Measurements from ENCODE around the gene TBL1X.

TBL1X gene

DNA sequence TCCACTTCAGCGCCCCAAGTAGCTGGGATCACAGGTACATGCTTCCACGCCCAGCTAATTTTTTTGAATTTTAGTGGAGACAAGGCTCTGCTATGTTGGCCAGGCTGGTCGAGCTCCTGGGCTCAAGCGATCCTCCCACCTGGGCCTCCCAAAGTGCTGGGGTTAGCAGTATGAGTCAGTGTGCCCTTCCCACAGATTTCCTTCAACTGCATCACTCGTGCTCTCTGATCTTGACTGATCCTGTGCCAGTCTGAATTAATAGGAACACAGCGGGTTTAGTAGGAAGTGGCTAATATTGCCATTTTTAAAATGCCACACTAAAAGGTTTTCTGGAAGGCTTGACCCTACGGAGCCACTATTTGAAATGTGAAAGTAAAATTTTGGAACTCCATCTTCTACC lies 317.1 kb downstream of the TBL1X start:
- no peak for DNase-seq

DNA sequence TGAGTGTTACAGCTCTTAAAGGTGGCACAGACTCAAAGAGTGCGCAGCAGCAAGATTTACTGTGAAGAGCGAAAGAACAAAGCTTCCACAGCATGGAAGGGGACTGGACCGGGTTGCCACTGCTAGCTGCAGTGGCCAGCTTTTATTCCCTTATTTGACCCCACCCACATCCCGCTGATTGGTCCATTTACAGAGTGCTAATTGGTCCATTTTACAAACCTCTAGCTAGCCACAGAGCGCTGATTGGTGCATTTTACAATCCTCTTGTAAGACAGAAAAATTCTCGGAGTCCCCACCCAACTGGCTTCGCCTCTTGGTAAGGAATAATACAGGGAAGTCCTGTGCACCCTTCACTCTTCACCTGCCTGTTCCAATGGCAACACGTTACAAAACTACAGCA lies 319.5 kb downstream of the TBL1X start:
- no peak for DNase-seq

DNA sequence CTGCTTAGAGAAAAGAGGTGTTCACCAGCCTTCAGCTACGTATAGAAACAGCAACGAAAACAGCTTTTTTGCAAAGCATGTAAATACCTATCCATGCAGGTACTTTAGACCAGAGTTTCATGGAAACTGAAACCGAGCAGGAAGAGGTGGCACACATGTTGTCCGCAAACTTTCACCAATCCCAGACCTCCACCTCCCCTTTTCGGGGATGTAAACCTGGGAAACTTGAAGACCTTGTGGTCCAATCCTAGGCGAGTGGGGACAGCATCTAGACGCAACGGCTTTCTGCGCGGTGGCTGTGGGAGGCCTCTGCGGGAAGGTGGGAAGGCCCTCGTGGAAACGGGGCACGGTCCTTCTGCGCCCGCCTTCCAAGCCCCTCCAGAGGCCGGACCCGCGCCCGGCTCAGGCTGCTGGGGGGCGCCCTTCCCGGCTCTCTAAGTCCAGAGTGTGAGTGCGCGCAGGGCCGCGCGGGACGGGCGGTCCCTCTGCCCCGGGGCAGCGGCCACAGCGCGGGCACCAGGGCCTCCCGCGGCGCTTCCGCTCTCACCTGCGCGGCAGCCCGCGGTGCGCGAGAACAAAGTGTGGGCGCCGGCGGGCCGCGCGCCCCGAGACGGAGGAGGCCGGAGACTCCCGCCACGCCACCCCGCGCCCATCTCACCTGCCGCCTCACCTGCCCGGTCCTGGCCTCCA lies 320.5 kb downstream of the TBL1X start:
- no peak for DNase-seq

DNA sequence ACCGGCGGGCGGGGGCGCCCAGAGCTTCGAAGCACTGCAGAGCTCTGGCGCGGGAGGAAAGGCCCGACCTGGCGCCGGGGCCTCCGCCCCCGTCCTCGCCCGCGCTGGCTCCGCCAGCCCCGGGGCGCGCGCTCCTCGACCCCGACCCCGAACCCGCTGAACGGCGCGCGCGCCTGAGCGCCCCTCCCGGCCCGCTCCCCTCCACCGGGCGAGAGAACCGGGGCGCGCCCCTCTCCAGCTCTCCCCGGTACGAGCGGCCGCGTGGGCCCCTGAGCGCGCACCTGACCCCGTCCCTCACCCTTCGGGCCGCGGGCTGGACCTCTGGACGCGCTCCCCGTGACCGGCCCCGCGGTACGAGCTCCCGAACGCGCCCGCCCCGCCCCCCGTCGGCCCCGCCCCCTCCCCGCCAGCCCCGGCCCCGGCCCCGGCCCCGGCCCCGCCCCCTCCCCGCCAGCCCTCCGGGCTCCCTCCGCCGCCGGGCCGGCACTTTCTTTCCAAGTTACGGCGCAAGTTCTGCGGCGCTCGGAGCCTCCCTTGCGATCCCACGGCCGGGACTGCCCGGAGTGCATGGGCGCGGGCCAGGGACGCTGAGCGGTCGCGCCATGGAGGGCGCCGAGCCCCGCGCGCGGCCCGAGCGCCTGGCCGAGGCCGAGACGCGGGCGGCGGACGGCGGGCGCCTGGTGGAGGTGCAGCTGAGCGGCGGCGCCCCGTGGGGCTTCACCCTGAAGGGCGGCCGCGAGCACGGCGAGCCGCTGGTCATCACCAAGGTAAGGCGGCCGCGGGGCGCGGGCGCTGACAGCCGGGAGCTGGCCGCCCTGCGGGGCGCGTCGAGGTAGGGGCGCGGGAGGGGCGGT lies 321.3 kb downstream of the TBL1X start, which contains the start of gene SHROOM2:
Gene SHROOM2 (plus strand): TSS at position 486 of the 854 bp plus-strand sequence. CDS start 117 bp downstream, at position 603.
- no peak for DNase-seq

DNA sequence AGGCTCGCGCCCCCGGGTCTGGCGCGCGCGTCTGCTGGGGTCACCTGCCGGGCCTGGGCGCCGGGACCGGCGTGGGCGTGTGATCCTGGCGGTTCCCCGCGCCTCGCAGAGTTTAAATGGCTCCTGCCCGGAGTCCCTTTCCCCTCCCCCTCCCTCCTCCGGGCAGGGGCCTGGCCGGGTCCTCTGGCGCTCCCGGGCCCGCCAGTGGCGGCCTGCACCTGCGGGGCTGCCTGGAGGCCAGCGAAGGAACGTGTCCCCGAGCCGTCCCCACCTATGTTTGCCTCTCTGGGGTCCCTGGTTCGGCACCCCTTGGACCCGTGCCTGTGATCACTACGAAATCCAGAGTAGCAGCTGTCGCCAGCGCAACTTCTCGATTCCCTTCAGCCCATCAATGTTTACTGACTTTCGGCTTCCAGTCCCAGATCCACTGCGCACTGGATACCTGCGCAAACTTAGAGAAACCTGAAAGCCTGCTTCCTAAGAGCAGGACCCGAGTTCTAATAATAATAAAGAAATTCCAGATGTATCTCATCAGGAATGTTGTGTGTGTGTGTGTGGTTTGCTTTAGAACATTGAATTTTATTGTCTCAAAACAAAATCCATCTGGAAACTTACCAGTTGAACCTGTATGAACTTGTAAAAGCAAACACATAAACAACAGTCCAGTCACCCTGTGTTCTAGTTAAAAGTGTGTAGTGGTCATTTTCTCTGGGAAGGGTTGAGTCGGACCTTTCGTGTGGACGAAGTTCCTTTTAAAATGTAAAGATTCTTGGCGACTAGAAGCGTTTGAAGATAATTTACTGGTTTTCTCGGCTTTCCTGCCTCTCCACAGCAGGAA lies 322.2 kb downstream of the TBL1X start:
- no peak for DNase-seq

DNA sequence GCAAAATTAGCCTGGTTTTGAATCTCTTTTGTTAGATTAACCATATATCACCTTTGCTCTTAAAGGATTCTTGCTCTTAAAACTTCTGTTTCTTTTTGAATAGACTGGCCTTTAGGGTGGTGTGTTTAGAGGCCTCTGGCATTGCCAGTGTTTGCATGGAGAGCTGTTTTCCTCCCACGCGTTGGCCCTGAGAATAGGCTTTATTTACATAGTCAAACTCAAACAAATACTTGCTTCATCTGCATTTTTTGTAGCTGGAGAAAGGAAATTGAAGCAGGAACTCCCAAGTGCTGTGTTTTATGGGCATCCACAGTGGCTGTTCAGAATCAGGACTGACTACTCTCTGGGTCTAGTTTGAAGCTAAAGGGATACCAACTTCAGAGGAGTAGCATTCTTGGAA lies 324.1 kb downstream of the TBL1X start:
- no peak for DNase-seq

DNA sequence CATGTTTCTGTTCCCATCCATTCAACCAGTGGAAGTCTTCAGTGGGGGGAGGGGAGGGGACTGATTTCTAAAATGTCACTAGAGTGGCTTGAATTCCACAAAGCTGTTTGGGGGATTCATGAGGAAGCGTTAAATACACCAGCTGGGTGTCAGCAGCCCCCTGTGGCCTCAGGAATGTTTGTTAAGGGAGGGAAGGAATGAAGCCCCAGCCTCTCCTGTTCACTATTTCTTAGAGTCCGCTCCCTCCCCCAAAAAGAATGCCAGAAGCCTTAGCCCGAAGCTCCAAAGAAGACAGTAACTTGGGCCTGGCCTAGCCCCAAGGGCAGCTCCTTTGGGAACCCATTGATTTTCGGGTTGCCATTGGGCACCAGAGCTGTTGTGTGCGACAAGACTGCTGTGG lies 324.7 kb downstream of the TBL1X start:
- DNase-seq = no peak

Data from CD4-positive, alpha-beta T cell treated with Interleukin-17A for 4 hours (primary cell).